IPS-20b (cell line): ENCODE measurements around the gene HTR2A.
"Not testable (repeated sequence)": the region's sequence is repeated elsewhere in the genome, so short reads cannot be mapped to it uniquely, and the experiment has no call there.

Source experiments
- H3K27ac ChIP-seq: one replicate; pipeline ENCODE4 v1.5.1; 2013; ENCODE audit warnings: low read length
- H3K27me3 ChIP-seq: 2 replicates; pipeline ENCODE4 v1.6.1; 2013; ENCODE audit warnings: mild to moderate bottlenecking, low read length, inconsistent platforms; ENCODE audit not compliant: insufficient read depth
- H3K36me3 ChIP-seq: 2 replicates; pipeline ENCODE4 v1.6.1; 2013; ENCODE audit warnings: low read depth, mild to moderate bottlenecking, inconsistent platforms, low read length, moderate library complexity; ENCODE audit not compliant: insufficient read depth
- H3K4me1 ChIP-seq: 2 replicates; pipeline ENCODE4 v1.6.1; 2013; ENCODE audit warnings: mild to moderate bottlenecking, control low read depth, inconsistent platforms, low read length, moderate library complexity; ENCODE audit not compliant: insufficient read depth
- H3K4me3 ChIP-seq: 2 replicates; pipeline ENCODE4 v1.5.1; 2013; ENCODE audit warnings: mild to moderate bottlenecking, low read length, inconsistent platforms
- H3K9ac ChIP-seq: 2 replicates; pipeline ENCODE4 v1.6.1; 2013; ENCODE audit warnings: low read depth, mild to moderate bottlenecking, inconsistent platforms, low read length, moderate library complexity
- H3K9me3 ChIP-seq: 2 replicates; pipeline ENCODE4 v1.6.1; 2013; ENCODE audit warnings: mild to moderate bottlenecking, low read depth, low read length, inconsistent platforms; ENCODE audit not compliant: insufficient read depth

The HTR2A gene

GRCh38 chr13:46839399-46839798 lies 57.5 kb downstream of the HTR2A start:
- Histone ChIP-seq H3K9me3 (no peaks in the 10 kb centered on the region), H3K9ac (no peak overlapping the region), H3K27me3 (no peaks in the 10 kb centered on the region), H3K36me3 (no peaks in the 10 kb centered on the region), H3K4me3 (no peak overlapping the region), H3K4me1 (no peaks in the 10 kb centered on the region), H3K27ac (no peak overlapping the region)

GRCh38 chr13:46834657-46835056 lies 62.2 kb downstream of the HTR2A start:
- Histone ChIP-seq H3K4me3 (no peak overlapping the region), H3K36me3 (no peaks in the 10 kb centered on the region), H3K27me3 (no peaks in the 10 kb centered on the region), H3K27ac (no peak overlapping the region), H3K4me1 (no peaks in the 10 kb centered on the region), H3K9ac (no peak overlapping the region), H3K9me3 (no peaks in the 10 kb centered on the region)

GRCh38 chr13:46831588-46832194 lies 65.2 kb downstream of the HTR2A start:
- Histone ChIP-seq H3K9me3 (no peaks in the 10 kb centered on the region), H3K36me3 (no peaks in the 10 kb centered on the region), H3K4me3 (no peak overlapping the region), H3K4me1 (no peaks in the 10 kb centered on the region), H3K27ac (no peak overlapping the region), H3K9ac (no peak overlapping the region), H3K27me3 (no peaks in the 10 kb centered on the region)

- Histone ChIP-seq H3K9ac (no peak overlapping the region), H3K27me3 (no peaks in the 10 kb centered on the region), H3K27ac (no peak overlapping the region), H3K4me3 (no peak overlapping the region), H3K36me3 (no peaks in the 10 kb centered on the region), H3K9me3 (no peaks in the 10 kb centered on the region), H3K4me1 (no peaks in the 10 kb centered on the region)
These were observed 66.3 kb downstream of the HTR2A start for GRCh38 chr13:46830405-46831005.

GRCh38 chr13:46822551-46822950 lies 74.3 kb downstream of the HTR2A start:
- H3K27ac ChIP-seq: no peak overlapping the region
- no peaks in the 10 kb centered on the region for H3K9me3 ChIP-seq
- H3K4me1 ChIP-seq: no peaks in the 10 kb centered on the region
- no peak overlapping the region for H3K4me3 ChIP-seq
- no peak overlapping the region for H3K9ac ChIP-seq
- H3K27me3 ChIP-seq: no peaks in the 10 kb centered on the region
- no peaks in the 10 kb centered on the region for H3K36me3 ChIP-seq

DNA sequence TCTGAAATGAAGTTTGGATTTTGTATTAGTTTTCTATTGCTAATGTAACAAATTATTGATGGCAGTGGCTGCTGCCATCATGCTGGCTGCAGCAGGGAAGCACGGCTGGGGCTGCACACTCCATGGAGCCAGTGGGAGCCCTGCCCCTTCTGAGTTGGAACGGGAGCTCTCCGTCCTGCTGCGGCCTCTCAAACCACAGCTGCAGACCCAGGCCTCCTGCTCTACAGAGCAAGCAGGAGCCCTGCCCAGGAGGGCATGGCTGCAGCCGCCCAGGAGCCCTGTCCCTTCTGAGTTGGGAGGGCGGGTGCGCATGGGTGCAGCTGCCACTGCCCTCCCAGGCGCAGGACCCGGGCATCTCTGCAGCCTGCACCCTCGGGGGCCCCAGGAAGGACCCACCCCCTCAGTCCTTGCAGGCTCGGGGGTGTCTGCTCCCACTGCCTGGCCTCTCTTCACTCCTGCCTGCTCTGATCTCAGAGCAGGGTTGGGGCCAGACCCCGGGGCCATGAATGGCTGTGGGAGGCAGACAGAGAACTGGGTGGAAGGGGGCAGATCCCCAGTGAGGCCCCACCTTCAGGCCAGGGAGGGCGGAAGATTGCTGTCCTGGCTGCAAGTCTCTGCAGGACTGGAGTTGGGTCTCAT lies 78.9 kb downstream of the HTR2A start:
- no peaks in the 10 kb centered on the region for H3K36me3 ChIP-seq
- no peak overlapping the region for H3K9ac ChIP-seq

DNA sequence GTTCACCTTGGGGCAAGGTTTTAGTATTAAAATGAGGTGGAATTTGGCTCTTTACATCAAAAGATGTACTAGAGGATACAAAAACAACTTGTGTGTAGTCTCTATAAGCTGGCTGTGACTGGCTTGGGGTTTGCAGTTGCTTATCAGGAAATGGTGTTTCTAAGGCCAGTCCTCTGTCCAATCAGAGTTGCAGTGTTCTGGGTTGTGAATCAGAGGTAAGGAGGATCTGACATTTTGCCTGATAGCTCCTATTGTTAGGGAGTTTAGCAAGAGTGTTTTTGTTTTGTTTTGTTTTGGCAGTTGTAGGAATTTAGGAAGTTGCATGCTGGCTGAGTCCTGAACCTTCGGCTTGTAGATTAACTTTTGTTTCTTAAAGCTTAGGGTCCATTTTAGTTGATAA lies 79.8 kb downstream of the HTR2A start:
- Histone ChIP-seq H3K9ac (no peak overlapping the region), H3K27ac (no peak overlapping the region), H3K4me3 (no peak overlapping the region), H3K36me3 (no peaks in the 10 kb centered on the region), H3K9me3 (peaks cover 6% of the 10 kb centered on the region; the same call in 1 of the 2 replicates), H3K4me1 (no peaks in the 10 kb centered on the region), H3K27me3 (no peaks in the 10 kb centered on the region)

More for the DNA sequence above, 78.9 kb downstream of the HTR2A start:
- no peaks in the 10 kb centered on the region for H3K9me3 ChIP-seq
- H3K4me3 ChIP-seq: no peak overlapping the region
- H3K27ac ChIP-seq: no peak overlapping the region
- H3K27me3 ChIP-seq: no peaks in the 10 kb centered on the region
- H3K4me1 ChIP-seq: no peaks in the 10 kb centered on the region

DNA sequence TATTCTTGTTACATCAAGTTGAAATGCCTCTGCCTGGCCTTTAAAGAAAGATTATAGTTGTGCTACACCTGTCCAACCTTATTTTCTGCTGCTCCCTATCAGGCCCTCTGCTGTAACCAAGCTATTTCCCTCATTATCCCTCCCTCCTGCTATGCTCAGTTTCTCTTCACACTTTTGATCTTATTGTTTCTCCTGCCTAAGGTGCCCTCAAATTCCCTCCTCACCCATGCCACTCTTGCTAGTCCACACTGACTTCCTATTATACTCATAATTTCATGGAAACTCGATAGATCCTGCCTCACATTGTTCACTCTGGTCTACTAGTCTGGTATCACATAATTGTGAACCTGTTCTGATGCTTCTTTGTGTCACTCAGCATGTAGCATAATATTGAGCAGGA lies 80.5 kb downstream of the HTR2A start:
- Histone ChIP-seq H3K27ac (no peak overlapping the region), H3K4me1 (no peaks in the 10 kb centered on the region), H3K27me3 (no peaks in the 10 kb centered on the region), H3K9me3 (peaks cover 10% of the 10 kb centered on the region; the same call in 1 of the 2 replicates), H3K9ac (no peak overlapping the region), H3K4me3 (no peak overlapping the region), H3K36me3 (no peaks in the 10 kb centered on the region)

DNA sequence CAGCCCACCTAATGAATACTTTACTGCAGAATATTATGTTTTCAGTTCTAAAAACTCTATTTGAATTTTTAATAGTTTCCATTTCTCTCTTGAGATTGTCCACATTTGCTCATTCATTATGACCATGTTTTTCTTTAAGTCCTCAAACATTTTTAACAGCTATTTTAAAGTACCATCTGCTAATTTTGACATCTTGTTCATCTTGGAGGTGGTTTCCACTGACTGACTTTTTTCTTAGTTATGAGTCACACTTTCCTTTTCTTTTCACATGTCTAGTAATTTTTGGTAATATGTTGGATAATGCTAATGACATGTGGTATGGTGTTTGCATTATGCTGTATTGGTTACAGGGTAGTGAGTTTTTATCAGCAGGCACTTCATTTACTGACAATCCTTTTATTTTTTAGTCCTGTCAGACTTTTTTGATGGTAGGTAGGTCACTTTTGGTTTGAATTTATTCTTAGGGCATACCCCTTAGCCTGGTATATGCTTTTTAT lies 84.5 kb downstream of the HTR2A start:
- H3K36me3 ChIP-seq: no peaks in the 10 kb centered on the region
- H3K9ac ChIP-seq: no peak overlapping the region
- H3K9me3 ChIP-seq: peaks cover 10% of the 10 kb centered on the region; the same call in 1 of the 2 replicates
- H3K4me3 ChIP-seq: no peak overlapping the region
- no peaks in the 10 kb centered on the region for H3K4me1 ChIP-seq
- no peaks in the 10 kb centered on the region for H3K27me3 ChIP-seq
- no peak overlapping the region for H3K27ac ChIP-seq

- H3K36me3 ChIP-seq: no peaks in the 10 kb centered on the region
- H3K4me3 ChIP-seq: no peak overlapping the region
- no peaks in the 10 kb centered on the region for H3K4me1 ChIP-seq
- H3K27ac ChIP-seq: no peak overlapping the region
- no peak overlapping the region for H3K9ac ChIP-seq
- no peaks in the 10 kb centered on the region for H3K27me3 ChIP-seq
- peaks cover 10% of the 10 kb centered on the region; the same call in 1 of the 2 replicates for H3K9me3 ChIP-seq
These were observed 86.4 kb downstream of the HTR2A start for GRCh38 chr13:46810440-46810839.

- not testable (repeated sequence) for H3K27me3 ChIP-seq, H3K27ac ChIP-seq, H3K4me1 ChIP-seq, H3K4me3 ChIP-seq, H3K9ac ChIP-seq, H3K36me3 ChIP-seq, H3K9me3 ChIP-seq
These were observed 91.9 kb downstream of the HTR2A start for GRCh38 chr13:46804921-46805320.

GRCh38 chr13:46804391-46804815 lies 92.5 kb downstream of the HTR2A start:
- H3K9ac ChIP-seq: no peak overlapping the region
- no peaks in the 10 kb centered on the region for H3K36me3 ChIP-seq
- H3K27me3 ChIP-seq: no peaks in the 10 kb centered on the region
- H3K27ac ChIP-seq: no peak overlapping the region
- H3K9me3 ChIP-seq: no peaks in the 10 kb centered on the region
- no peak overlapping the region for H3K4me3 ChIP-seq
- no peaks in the 10 kb centered on the region for H3K4me1 ChIP-seq
